GM12875 (cell line): ENCODE results near the gene ARMH4.
A peak's percentile ranks its signal among the peaks of the same experiment; 100 is the strongest.

ENCODE experiments used
- H3K4me3 ChIP-seq: one replicate; pipeline ENCODE4 v1.5.1; 2011; ENCODE audit warnings: low read depth, low read length, control low read depth
- TF ChIP-seq, protein P1 (sequence below): IDR thresholded peaks from 2 replicates; pipeline ENCODE4 v1.5.1; 2011; ENCODE audit warnings: low read depth, mild to moderate bottlenecking, control low read depth, inconsistent platforms, low read length, moderate library complexity, borderline replicate concordance; ENCODE audit not compliant: insufficient read depth

ARMH4 gene

DNA sequence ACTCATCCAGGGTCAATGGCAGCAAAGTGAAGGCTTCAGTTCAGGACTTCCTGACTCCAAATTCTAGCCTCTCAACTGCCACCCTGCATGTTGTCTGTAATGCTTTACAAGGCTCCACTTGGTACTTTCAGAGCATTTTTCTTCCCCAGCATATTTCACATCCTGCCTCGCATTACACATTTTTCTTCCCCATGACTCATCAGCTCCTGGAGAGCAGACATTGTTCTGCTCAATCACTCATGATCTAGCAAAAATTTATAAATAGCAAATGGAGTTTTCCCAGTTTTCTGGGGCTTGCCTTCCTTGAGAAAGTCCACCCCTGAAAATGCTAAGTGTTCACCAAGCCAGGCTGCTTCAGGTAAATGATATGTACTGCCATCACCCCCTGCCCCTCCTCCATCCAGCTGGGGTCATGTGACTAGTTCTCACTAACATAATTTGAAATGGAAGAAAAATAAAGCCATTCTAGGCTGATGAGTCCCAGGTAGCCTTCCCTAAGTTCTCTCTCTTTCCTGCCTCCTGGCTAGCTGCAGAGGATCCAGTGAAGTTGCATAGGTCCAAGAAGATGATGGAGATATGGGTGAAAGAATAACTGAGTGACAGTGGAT, 69.4 kb downstream of the ARMH4 start:
- TF ChIP-seq, protein P1, sequence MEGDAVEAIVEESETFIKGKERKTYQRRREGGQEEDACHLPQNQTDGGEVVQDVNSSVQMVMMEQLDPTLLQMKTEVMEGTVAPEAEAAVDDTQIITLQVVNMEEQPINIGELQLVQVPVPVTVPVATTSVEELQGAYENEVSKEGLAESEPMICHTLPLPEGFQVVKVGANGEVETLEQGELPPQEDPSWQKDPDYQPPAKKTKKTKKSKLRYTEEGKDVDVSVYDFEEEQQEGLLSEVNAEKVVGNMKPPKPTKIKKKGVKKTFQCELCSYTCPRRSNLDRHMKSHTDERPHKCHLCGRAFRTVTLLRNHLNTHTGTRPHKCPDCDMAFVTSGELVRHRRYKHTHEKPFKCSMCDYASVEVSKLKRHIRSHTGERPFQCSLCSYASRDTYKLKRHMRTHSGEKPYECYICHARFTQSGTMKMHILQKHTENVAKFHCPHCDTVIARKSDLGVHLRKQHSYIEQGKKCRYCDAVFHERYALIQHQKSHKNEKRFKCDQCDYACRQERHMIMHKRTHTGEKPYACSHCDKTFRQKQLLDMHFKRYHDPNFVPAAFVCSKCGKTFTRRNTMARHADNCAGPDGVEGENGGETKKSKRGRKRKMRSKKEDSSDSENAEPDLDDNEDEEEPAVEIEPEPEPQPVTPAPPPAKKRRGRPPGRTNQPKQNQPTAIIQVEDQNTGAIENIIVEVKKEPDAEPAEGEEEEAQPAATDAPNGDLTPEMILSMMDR: no peak
- H3K4me3 ChIP-seq: no peak overlapping the region

DNA sequence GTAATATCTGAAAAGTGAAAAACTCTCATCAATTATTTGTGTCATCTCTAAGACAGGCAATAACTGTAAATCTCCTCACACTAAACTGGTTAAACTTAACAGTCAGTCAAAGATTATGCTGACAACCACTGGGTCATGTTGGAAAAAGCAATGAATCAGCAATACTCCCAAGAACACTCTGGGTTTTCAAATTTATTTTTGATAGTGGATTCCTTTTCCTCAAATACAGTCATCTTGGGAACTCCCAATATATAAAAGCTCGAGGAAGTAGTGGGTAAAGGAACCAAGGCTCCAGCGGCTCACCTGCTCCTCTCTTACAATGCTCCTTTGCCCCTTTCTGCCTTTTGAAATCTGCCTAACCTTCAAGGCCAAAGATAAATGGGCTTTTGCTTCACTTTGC, 70.0 kb downstream of the ARMH4 start:
- TF ChIP-seq, protein P1: no peak
- H3K4me3 ChIP-seq: no peak overlapping the region

DNA sequence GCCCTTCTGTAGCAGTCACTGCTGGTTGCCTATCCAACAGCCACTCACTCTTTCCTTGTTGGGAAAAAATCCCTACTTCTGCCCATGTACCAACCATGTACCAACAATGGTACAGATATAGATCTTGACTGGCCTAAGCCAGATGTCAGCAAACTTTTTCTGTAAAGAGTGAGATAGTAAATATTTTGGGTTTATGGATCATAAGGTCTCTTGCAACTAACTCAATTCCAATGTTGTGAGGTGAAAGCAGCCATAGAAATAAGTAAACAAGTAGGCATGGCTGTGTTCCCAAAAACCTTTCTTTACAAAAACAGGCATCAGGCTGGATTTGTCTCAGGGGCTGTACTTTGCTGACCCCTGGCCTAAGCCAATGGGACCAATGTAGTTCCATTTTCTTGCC, 73.5 kb downstream of the ARMH4 start:
- TF ChIP-seq, protein P1: no peak
- H3K4me3 ChIP-seq: no peak overlapping the region

DNA sequence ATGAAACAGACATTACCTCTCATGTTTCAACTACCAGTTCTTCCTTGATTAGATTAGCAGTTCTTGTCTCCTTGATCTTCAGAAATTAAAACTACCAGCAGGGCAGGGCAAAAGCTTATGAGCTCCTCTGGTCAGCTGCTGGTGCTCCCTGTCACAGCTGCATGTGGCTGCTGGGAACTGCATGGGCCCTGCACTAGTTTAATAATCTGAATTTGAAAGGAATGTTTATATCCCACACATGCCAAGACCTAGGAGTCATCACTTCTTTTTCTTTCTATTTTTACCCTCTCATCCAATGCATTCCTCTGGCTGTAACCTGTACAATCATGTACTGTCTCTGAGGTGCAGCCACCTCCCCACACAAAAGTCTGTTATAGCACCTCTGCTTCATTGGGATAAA, 73.9 kb downstream of the ARMH4 start:
- TF ChIP-seq, protein P1: no peak
- no peak overlapping the region for H3K4me3 ChIP-seq

DNA sequence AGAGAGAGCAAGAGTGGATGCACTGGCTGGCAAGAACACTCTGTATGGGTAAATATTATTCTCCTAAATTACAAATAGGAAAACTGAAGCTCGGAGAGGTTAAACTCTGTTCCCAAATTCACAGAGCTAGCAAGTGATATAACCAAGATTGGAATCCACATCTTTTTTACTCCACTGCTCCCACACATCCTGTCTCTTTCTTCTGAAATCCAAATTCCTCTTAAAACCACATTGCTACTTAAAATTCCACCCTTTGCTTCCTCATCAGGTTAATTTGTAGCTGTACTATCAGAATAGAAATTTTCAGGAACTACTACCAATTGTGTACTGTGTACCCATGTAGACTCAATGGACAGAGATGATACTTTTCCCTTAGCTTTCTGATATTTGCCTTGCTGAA, 74.4 kb downstream of the ARMH4 start:
- H3K4me3 ChIP-seq: no peak overlapping the region
- TF ChIP-seq, protein P1: no peak

DNA sequence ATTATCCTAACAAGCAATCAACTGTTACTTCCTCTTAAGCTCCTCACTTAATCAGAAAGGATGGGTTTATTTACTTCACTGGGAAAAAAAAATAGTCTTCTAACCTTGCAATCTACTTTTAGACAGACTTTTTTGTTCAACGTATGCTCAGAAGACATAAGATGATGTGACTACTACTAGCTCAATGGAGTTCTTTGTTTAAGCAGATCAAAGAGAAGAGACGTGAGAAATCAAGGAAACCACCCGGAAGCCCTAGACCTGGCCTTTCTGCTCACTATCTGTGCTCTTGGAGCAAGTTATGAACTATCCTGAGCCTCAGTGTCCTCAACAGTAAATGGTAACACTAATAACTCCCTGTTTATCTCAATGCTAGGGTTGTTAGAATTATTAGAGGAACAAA, 78.5 kb downstream of the ARMH4 start:
- H3K4me3 ChIP-seq: no peak overlapping the region
- TF ChIP-seq, protein P1: no peak

DNA sequence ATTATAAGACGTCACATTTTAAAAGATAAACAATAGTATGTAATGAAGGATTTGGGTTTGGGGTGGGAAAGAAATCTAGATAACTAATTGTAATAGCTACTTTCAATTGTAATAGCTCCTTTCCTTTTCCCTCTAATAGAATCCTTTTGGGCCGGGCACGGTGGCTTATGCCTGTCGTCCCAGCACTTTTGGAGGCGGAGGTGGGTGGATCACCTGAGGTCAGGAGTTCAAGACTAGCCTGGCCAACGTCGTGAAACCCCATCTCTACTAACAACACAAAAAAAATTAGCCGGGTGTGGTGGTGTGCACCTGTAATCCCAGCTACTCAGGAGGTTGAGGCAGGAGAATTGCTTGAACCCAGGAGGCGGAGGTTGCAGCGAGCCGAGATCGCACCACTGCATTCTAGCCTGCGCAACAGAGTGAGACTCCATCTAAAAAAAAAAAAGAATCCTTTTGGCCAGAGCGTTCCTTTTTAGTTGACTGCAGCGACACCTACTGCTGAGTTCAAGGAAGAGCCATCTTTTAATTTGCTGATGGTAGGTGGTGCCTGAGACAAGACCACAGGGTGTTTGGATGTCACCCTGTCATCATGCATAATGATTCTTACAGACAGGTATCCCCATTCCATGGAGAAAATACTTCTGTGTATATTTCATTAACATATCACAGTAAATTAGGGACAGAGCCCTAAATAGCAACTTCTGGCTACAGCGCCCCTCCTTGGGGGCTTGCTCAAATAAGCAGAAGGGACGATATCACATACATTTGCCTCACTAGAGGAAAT, 79.5 kb downstream of the ARMH4 start:
- H3K4me3 ChIP-seq: no peak overlapping the region
- TF ChIP-seq, protein P1: peak; percentile 64; the same call in 1 of the 2 replicates
